NCI-H526 treated with DMSO at 0.1 percent for 48 hours (cell line): Measurements from ENCODE around the gene MILR1.
"Not testable (repeated sequence)": the region's sequence is repeated elsewhere in the genome, so short reads cannot be mapped to it uniquely, and the experiment has no call there.

Experiments used
- DNase-seq: peaks from one replicate; lab custom pipeline; 2025; lab: John Stamatoyannopoulos, UW

Gene MILR1, protein sequence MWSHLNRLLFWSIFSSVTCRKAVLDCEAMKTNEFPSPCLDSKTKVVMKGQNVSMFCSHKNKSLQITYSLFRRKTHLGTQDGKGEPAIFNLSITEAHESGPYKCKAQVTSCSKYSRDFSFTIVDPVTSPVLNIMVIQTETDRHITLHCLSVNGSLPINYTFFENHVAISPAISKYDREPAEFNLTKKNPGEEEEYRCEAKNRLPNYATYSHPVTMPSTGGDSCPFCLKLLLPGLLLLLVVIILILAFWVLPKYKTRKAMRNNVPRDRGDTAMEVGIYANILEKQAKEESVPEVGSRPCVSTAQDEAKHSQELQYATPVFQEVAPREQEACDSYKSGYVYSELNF

DNA sequence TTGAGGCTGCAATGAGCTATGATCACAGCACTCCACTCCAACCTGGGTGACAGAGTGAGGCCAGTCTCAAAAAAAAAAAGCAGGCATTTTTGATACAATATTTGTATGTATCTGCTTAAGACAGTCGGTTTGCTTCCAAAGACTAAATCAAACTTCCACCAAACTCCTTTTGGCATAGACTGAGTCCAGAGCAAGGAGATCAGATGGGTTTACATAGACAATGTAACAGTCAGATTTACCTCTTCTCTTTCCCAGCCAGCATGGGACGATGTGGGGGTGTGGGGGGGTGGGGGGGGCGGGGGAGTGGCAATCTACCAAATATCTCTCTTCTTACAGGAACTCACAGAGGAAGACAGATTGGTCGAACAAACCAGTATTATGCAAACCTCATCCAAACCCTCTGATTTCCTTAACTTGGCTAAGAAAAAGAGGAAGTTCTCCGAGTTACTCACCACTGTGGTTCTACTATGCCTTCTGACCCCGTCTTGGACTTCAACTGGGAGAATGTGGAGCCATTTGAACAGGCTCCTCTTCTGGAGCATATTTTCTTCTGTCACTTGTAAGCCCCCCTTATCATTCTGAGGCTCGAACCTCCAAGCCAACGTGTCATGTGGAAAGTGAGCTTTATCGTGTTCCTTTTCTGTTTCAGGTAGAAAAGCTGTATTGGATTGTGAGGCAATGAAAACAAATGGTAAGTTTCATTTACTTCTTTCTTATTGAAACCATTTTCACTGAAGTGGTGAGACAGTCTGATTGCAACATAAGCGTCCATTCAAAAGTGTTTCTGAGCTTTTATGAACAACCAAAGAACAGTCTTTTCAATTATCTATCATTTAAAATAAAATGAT is at the start of gene MILR1:
TSS of gene MILR1 (plus strand) at position 451 of the 848 bp plus-strand sequence. CDS start at position 505, 54 bp downstream.
- no peak for DNase-seq

DNA sequence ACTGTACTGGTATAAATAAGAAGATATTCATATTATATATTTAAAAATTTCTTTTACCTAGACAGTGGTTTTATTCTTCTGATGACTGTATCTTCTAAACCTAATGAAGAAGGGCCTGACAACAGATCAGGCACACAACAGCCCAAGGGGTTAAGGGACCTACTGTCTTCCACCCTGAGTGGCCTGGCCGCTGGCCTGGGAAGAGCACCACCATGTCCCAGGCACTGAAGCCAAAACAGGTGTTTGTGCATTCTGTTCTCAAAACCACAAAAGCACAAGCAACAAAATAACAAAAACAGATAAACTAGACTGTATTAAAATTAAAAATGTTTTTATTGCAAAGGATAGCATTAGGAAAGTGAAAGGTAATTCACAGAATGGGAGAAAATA is 49.2 kb upstream of the MILR1 start:
- no peak for DNase-seq

DNA sequence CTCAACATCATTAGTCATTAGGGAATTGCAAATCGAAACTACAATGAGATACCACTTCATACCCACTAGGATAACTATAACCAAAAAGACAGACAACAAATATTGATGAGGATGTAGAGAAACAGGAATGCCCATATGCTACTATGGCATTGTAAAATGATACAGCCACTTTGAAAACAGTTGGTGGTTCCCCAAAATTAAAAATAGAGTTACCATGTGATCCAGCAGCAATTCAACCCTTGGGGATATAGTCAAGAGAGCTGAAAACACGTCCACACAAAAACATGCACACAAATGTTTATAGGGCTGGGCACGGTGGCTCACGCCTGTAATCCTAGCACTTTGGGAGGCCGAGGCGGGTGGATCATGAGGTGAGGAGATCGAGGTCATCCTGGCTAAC is 48.3 kb upstream of the MILR1 start:
- no peak for DNase-seq

DNA sequence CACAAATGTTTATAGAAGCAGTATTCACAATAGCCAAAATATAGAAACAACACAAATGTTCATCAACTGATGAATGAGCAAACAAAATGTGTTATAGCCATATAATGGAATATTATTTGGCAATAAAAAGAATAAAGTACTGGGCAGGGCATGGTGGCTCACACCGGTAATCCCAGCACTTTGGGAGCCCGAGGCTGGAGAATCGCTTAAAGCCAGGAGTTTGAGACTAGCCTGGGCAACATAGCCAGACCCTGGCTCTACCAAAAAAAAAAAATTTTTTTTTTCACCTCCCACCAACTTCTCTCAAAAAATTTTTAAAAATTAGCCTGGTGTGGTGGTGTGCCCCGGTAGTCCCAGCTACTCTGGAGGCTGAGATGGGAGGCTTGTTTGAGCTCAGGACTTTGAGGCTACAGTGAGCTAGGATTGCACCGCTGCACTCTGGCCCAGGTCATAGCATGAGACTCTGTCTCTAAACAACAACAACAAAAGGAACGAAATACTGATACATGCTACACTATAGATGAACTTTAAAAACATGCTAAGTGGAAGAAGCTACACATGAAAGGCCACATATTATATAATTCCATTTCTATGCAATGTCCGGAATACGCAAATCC is 47.6 kb upstream of the MILR1 start:
- no peak for DNase-seq

- DNase-seq, result no peak
Measured at GRCh38 chr17:64401941-64402340, 47.0 kb upstream of the MILR1 start.

DNA sequence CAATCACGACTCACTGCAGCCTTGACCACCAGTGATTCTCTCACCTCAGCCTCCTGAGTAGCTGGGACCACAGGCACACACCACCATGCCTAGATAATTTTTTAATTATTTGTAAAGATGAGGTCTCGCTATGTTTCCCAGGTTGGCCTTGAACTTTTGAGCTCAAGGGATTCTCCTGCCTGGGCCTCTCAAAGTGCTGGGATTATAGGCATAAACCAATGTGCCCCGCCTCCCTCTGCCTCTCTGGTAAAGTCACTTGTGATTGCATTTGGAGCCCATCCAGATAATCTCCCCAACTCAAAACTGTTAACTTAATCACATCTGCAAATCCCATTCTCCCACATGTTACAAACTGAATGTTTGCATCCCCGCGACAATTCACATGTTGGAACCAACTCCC is 46.4 kb upstream of the MILR1 start:
- DNase-seq, result no peak

- no peak for DNase-seq
Measured at GRCh38 chr17:64403881-64404460, 44.9 kb upstream of the MILR1 start.

- no peak for DNase-seq
Measured at GRCh38 chr17:64406321-64407200, 42.4 kb upstream of the MILR1 start.

DNA sequence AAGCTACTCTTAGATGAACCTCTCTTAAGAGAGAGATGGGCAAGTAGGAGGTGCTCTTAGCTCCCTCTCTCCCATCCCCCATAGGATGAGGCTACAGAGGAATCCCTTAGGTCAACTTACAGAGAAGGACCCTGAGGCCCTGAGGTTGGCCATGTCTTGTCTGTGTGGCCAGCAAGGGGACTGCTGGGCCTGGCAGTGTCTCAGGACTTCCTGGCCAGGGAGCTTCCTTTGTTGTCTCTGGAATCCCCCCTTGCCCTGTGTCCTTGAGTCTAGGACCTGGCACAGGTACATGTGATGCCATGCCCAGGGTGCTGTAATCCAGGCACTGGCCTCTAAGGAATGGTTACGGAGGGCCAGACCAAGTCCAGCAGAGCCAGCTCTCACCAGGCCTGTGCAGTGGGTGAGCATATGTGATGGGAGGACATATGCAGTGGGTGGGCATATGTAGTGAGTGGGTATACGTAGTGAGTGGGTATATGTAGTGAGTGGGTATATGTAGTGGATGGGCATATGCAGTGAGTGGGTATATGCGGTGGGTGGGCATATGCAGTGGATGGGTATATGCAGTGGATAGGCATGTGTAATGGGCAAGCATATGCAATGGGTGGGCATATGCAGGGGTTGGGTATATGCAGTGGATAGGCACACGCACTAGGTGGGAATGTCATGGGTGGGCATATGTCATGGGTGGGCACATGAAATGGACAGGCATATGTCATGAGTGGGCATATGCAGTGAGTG is 38.0 kb upstream of the MILR1 start:
- no peak for DNase-seq

DNA sequence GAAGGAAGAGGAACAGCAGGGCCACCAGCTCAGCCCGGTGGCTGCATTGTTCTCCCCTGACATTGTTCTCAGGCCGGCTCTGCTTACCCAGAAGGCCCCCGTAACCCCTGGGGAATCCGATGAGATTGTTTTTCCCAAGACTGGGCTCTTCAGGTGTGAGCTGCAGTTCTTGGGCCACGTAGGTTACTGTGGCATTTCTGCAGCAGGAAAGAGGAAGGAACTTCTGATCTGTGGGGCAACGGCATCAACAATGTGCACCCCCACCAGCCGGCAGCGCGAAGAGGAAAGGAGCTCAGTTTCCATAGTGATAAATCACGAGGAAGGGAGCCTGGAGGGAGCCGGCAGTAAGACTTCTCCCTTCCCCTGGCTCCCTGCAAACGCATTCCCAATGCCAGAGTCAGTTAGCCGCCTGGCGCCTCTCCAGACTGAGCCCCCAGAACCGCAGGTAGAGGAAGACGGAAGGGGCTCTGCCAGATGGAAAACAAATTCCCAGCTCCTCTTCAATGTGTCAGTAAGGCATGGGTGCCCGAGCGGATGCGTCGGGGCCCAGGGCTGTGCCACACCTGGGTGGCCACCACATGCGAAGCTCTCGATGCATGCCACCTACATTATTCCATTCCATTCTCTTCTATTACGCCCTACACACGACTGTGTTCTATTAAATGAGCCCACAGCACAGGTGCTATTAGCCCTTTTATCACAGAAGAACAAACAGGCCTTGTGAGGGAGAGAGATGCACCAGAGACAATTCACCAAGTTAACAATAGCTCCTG is 36.7 kb upstream of the MILR1 start:
- DNase-seq, result no peak

GRCh38 chr17:64412944-64413381 is 36.0 kb upstream of the MILR1 start:
- DNase-seq, result no peak

GRCh38 chr17:64413513-64413912 is 35.4 kb upstream of the MILR1 start:
- DNase-seq, result no peak

GRCh38 chr17:64418506-64419339 is 30.2 kb upstream of the MILR1 start:
- peak; percentile 53 for DNase-seq

- peak; percentile 61 for DNase-seq
Measured at GRCh38 chr17:64420143-64420670, 28.7 kb upstream of the MILR1 start.

DNA sequence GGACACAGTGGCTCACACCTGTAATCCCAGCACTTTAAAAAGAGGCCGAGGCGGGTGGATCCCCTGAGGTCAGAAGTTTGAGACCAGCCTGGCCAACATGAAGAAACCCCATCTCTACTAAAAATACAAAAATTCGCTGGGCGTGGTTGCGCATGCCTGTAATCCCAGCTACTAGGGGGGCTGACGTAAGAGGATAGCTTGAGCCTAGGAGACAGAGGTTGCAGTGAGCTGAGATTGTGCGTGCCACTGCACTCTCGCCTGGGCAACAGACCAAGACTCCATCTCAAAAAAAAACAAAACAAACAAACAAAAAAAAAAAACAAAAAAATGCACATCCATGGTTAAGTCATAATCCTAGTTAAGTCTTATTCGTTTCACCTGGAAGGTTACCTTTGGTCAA is 26.8 kb upstream of the MILR1 start:
- not testable (repeated sequence) for DNase-seq

DNA sequence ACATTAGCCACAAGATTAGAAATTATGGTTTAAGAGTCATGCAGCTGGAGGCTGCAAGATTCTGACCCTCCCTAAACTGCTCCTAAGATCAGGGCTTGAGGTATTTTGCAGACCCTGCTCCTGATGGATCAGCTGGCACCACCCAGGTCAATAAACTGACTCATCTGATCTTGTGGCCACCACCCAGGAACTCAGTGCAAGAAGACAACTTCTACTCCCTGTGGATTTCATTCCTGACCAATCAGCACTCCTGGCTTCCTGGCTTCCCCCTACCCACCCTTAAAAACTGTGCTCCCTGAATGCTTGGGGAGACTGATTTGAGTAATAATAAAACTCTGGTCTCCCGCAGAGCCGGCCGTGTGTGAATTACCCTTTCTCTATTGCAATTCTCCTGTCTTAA is 25.0 kb upstream of the MILR1 start:
- DNase-seq, result no peak

DNA sequence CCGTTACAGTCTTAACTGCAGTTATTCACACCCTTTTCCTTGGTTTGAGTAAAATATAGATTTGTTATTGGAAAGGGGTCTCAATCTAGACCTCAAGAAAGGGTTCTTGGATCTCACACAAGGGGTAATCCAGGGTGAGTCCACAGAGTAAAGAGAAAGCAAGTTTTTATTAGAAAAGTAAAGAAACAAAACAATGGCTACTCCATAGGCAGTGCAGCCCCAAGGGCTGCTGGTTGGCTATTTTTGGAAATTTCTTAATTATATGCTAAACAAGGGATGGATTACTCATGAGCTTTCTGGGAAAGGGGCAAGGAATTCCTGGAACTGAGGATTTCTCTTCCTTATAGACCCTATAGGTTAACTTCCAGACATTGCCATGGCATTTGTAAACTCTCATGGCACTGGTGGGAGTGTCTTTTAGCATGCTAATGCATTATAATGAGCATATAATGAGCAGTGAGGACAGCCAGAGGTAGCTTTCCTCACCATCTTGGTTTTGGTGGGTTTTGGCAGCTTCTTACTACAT is 24.5 kb upstream of the MILR1 start:
- DNase-seq, result no peak

- no peak for DNase-seq
Measured at GRCh38 chr17:64425191-64425590, 23.7 kb upstream of the MILR1 start.
